ENCODE data around the gene TBK1. TPM values are rescaled to one million over a fixed set of nuclear protein-coding genes. Genes with fewer than 3 reads are reported as not detected.

TBK1 gene
- total RNA-seq, 1 donor from 2014 or later = 15.0 TPM

DNA sequence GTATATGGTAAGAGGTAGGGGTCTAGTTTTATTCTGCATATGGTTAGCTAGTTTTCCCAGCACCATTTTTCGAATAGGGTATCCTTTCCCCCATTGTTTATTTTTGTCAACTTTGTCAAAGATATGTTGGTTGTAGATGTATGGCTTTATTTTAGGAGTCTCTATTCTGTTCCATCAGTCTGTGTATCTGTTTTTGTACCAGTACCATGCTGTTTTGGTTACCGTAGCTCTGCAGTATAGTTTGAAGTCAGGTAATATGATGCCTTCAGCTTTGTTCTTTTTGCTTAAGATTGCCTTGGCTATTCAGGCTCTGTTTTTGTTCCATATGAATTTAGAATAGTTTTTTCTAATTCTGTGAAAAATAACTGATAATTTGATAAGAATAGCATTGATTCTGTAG is 24.9 kb downstream of the TBK1 start:
- no peak for DNase-seq (ENCODE audit: low spot score)
- Mint-ChIP-seq H3K27ac (ENCODE audit: unreplicated experiment) (no peak overlapping the region), H3K9me3 (ENCODE audit: low read depth) (peaks cover 10% of the 10 kb centered on the region), H3K4me3 (ENCODE audit: unreplicated experiment) (no peak overlapping the region), H3K27me3 (ENCODE audit: low read depth) (no peaks in the 10 kb centered on the region), H3K4me1 (ENCODE audit: low read depth) (no peaks in the 10 kb centered on the region), H3K36me3 (ENCODE audit: low read depth) (peaks cover 27% of the 10 kb centered on the region)
- TF ChIP-seq, protein P1, sequence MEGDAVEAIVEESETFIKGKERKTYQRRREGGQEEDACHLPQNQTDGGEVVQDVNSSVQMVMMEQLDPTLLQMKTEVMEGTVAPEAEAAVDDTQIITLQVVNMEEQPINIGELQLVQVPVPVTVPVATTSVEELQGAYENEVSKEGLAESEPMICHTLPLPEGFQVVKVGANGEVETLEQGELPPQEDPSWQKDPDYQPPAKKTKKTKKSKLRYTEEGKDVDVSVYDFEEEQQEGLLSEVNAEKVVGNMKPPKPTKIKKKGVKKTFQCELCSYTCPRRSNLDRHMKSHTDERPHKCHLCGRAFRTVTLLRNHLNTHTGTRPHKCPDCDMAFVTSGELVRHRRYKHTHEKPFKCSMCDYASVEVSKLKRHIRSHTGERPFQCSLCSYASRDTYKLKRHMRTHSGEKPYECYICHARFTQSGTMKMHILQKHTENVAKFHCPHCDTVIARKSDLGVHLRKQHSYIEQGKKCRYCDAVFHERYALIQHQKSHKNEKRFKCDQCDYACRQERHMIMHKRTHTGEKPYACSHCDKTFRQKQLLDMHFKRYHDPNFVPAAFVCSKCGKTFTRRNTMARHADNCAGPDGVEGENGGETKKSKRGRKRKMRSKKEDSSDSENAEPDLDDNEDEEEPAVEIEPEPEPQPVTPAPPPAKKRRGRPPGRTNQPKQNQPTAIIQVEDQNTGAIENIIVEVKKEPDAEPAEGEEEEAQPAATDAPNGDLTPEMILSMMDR (IDR thresholded peaks at IDR 0.05) = no peak

DNA sequence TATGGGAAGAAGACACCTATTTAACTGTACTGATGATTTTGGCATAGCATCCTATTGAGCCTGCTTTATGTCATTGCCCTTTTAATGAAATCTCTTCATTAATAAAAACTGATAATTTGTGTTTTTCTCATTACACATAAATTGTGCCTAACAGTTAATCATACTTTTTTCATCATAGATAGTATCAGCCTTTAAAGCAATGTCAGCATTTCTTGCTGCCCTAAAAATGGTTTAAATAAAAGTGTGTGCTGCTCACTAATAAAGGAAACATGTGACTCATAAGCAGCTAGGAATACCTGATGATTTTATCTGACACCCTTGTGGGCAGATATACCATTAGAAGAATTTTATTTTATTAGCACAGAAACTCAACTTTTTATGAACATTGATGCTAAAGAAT is 26.7 kb downstream of the TBK1 start:
- DNase-seq (ENCODE audit: low spot score) = no peak
- H3K9me3 Mint-ChIP-seq (ENCODE audit: low read depth) = peaks cover 10% of the 10 kb centered on the region
- no peak overlapping the region for H3K27ac Mint-ChIP-seq (ENCODE audit: unreplicated experiment)
- no peak overlapping the region for H3K4me3 Mint-ChIP-seq (ENCODE audit: unreplicated experiment)
- H3K36me3 Mint-ChIP-seq (ENCODE audit: low read depth) = peaks cover 27% of the 10 kb centered on the region
- TF ChIP-seq, protein P1 (IDR thresholded peaks at IDR 0.05) = no peak
- no peaks in the 10 kb centered on the region for H3K4me1 Mint-ChIP-seq (ENCODE audit: low read depth)
- no peaks in the 10 kb centered on the region for H3K27me3 Mint-ChIP-seq (ENCODE audit: low read depth)

DNA sequence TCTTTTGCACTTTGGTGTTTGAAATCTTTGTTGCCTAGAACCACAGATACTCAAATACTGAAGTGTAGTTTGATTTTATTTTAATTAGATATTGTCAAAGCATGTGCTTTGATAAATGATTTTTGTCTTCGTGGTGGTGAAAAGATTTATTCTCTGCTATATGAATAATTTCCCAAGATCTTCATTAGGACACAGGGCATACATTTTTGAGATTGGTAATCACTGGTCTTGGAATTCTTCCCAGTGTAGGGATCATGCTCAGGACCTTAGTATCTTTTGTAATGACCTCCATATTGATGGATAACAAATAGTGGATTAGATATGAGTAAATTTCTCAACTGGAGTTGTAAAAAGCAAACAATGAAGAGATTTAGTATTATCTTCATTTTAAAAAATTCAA is 28.2 kb downstream of the TBK1 start:
- Mint-ChIP-seq H3K9me3 (ENCODE audit: low read depth) (peaks cover 10% of the 10 kb centered on the region), H3K4me3 (ENCODE audit: unreplicated experiment) (no peak overlapping the region), H3K36me3 (ENCODE audit: low read depth) (peaks cover 24% of the 10 kb centered on the region), H3K4me1 (ENCODE audit: low read depth) (no peaks in the 10 kb centered on the region), H3K27me3 (ENCODE audit: low read depth) (no peaks in the 10 kb centered on the region), H3K27ac (ENCODE audit: unreplicated experiment) (no peak overlapping the region)
- TF ChIP-seq, protein P1 (IDR thresholded peaks at IDR 0.05) = no peak
- no peak for DNase-seq (ENCODE audit: low spot score)

DNA sequence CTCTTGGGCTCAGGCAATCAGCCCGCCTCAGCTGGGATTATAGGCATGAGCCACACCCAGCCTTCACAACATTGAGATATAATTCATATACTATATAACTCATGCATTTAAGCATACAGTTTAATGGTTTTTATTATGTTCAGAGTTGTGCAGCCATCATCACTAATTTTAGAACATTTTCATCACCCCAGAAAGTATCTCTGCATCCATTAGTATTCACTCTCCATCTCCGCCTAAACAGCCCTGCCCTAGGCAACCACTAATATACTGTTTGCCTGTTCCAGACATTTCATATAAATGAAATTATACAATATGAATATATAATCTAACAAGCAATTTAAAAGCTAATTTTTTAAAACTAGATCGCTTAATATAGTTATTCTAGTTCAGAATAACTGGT is 34.7 kb downstream of the TBK1 start:
- Mint-ChIP-seq H3K27ac (ENCODE audit: unreplicated experiment) (no peak overlapping the region), H3K36me3 (ENCODE audit: low read depth) (peaks cover 19% of the 10 kb centered on the region), H3K4me3 (ENCODE audit: unreplicated experiment) (no peak overlapping the region), H3K9me3 (ENCODE audit: low read depth) (no peaks in the 10 kb centered on the region), H3K4me1 (ENCODE audit: low read depth) (no peaks in the 10 kb centered on the region), H3K27me3 (ENCODE audit: low read depth) (no peaks in the 10 kb centered on the region)
- TF ChIP-seq, protein P1 (IDR thresholded peaks at IDR 0.05) = no peak
- DNase-seq (ENCODE audit: low spot score) = no peak

DNA sequence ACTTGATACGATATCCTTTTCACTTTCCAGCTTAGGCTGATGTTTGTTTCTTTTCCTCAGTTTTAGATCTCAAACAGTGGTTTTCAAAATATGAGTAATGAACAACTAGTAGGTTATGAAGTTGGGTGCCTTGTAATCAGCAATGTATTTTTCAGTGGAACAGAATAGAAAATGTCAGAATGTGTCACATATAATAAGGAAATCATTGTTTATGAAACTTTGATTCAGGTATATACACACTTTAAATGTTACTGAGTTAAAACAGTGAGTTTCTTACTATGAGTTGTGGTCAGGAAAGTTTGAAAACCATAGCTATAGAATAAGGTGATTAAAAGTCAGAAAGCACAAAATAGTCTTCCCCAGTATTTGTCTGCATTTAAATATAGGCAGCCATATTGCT is 39.8 kb downstream of the TBK1 start:
- peaks cover 16% of the 10 kb centered on the region for H3K36me3 Mint-ChIP-seq (ENCODE audit: low read depth)
- no peak overlapping the region for H3K27ac Mint-ChIP-seq (ENCODE audit: unreplicated experiment)
- H3K9me3 Mint-ChIP-seq (ENCODE audit: low read depth) = no peaks in the 10 kb centered on the region
- H3K4me1 Mint-ChIP-seq (ENCODE audit: low read depth) = no peaks in the 10 kb centered on the region
- TF ChIP-seq, protein P1 (IDR thresholded peaks at IDR 0.05) = no peak
- H3K4me3 Mint-ChIP-seq (ENCODE audit: unreplicated experiment) = no peak overlapping the region
- H3K27me3 Mint-ChIP-seq (ENCODE audit: low read depth) = no peaks in the 10 kb centered on the region
- no peak for DNase-seq (ENCODE audit: low spot score)

All from chondrocyte (in vitro differentiated cells).